ENCODE data around the gene SYTL3. TPM values are rescaled to one million over a fixed set of nuclear protein-coding genes. Genes with fewer than 3 reads are reported as not detected.

SYTL3 gene
- total and polyA plus RNA-seq, 2 experiments from 2014 or later: 9.9 to 11.4 TPM

GRCh38 chr6:158606935-158607334 lies 42.9 kb upstream of the SYTL3 start:
- H3K36me3 ChIP-seq: peaks cover 9% of the 10 kb centered on the region

GRCh38 chr6:158607411-158608170 lies 42.3 kb upstream of the SYTL3 start:
- Histone ChIP-seq H3K4me1 (ENCODE audit: low read depth) (peaks cover 38% of the 10 kb centered on the region), H3K4me3 (no peak overlapping the region), H3K27ac (no peak overlapping the region), H3K27me3 (no peaks in the 10 kb centered on the region), H3K36me3 (peaks cover 5% of the 10 kb centered on the region), H3K9me3 (ENCODE audit: low read depth) (no peaks in the 10 kb centered on the region)
- TF ChIP-seq CTCF (IDR thresholded peaks at IDR 0.05; ENCODE audit: low read depth, low read length): no peak
- no peak for DNase-seq (ENCODE audit: low read depth in 1 of 2, low spot score in 1 of 2)

More at GRCh38 chr6:158606935-158607334, 42.9 kb upstream of the SYTL3 start:
- Histone ChIP-seq H3K4me3 (no peak overlapping the region), H3K4me1 (ENCODE audit: low read depth) (peaks cover 31% of the 10 kb centered on the region), H3K27ac (peak overlapping the region; percentile 28), H3K27me3 (no peaks in the 10 kb centered on the region), H3K9me3 (ENCODE audit: low read depth) (no peaks in the 10 kb centered on the region)
- TF ChIP-seq CTCF (IDR thresholded peaks at IDR 0.05; ENCODE audit: low read depth, low read length): no peak
- no peak for DNase-seq (ENCODE audit: low read depth in 1 of 2, low spot score in 1 of 2)

- TF ChIP-seq CTCF (IDR thresholded peaks at IDR 0.05; ENCODE audit: low read depth, low read length): no peak
- peak overlapping the region; percentile 99 for H3K27ac ChIP-seq
- DNase-seq (ENCODE audit: low read depth in 1 of 2, low spot score in 1 of 2): no peak
- peaks cover 5% of the 10 kb centered on the region for H3K36me3 ChIP-seq
- no peak overlapping the region for H3K4me3 ChIP-seq
- no peaks in the 10 kb centered on the region for H3K9me3 ChIP-seq (ENCODE audit: low read depth)
- peaks cover 44% of the 10 kb centered on the region for H3K4me1 ChIP-seq (ENCODE audit: low read depth)
- no peaks in the 10 kb centered on the region for H3K27me3 ChIP-seq
Measured at GRCh38 chr6:158608221-158608620, 41.6 kb upstream of the SYTL3 start.

GRCh38 chr6:158609455-158610155 lies 40.2 kb upstream of the SYTL3 start:
- Histone ChIP-seq H3K36me3 (peaks cover 5% of the 10 kb centered on the region), H3K4me1 (ENCODE audit: low read depth) (peaks cover 47% of the 10 kb centered on the region), H3K27ac (peak overlapping the region; percentile 99), H3K4me3 (no peak overlapping the region), H3K9me3 (ENCODE audit: low read depth) (no peaks in the 10 kb centered on the region), H3K27me3 (no peaks in the 10 kb centered on the region)
- no peak for DNase-seq (ENCODE audit: low read depth in 1 of 2, low spot score in 1 of 2)
- TF ChIP-seq CTCF (IDR thresholded peaks at IDR 0.05; ENCODE audit: low read depth, low read length): no peak

GRCh38 chr6:158610319-158610968 lies 39.4 kb upstream of the SYTL3 start:
- H3K4me1 ChIP-seq (ENCODE audit: low read depth): peaks cover 46% of the 10 kb centered on the region
- H3K36me3 ChIP-seq: peaks cover 5% of the 10 kb centered on the region
- H3K27ac ChIP-seq: peak overlapping the region; percentile 99
- H3K9me3 ChIP-seq (ENCODE audit: low read depth): no peaks in the 10 kb centered on the region
- no peak for TF ChIP-seq CTCF (IDR thresholded peaks at IDR 0.05; ENCODE audit: low read depth, low read length)
- H3K4me3 ChIP-seq: no peak overlapping the region
- DNase-seq (ENCODE audit: low read depth in 1 of 2, low spot score in 1 of 2): no peak
- H3K27me3 ChIP-seq: no peaks in the 10 kb centered on the region
